ENCODE results near the gene LONP2. TPM values are rescaled to one million over a fixed set of nuclear protein-coding genes. Genes with fewer than 3 reads are reported as not detected.

The LONP2 gene
- total RNA-seq, 3 donors from 2014 or later (not counting 1 experiment from before 2014, with no cell fraction given), result 48.6 to 87.8 (median 61.7) TPM

DNA sequence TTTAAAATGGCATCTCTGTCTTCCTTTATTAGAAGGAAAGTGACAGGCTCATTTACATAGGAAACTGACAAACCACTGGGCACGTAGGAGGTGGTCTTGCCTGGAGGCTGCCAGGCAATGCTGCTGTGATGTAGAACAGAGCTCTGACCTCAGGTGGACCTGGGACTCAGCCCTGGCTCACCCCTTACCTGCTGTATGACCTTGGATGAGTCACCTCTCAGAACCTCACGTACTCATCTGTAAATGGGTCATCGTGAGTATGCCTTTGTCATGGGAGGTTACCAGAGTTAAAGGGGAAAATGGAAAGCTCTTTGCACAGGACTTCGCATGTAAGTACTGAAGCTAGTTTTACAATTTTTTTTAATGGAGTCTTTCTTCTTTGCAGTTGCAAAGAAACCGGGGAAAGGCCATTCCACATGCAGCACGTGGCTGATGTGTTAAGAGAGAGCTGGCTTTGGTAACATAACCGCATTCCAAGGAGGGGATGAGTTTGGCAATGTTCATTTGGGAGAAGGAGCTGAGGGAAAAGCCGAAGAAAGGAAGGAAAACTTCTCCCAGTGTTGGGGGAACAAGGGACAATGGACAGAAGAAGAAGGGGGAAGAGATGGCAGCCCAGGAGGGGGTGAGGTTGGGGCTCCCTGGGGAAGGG is 37.4 kb upstream of the LONP2 start:
- H3K4me1 Mint-ChIP-seq, result no peaks in the 10 kb centered on the region
- Histone ChIP-seq H3K36me3 (ENCODE audit: control insufficient read depth, insufficient read depth, low read length) (no peaks in the 10 kb centered on the region), H3K4me3 (ENCODE audit: low read length) (no peak overlapping the region), H3K4me1 (ENCODE audit: control insufficient read depth, insufficient read depth, low read length) (no peaks in the 10 kb centered on the region), H3K27ac (ENCODE audit: low read length) (no peak overlapping the region), H3K9me3 (ENCODE audit: control insufficient read depth, insufficient read depth, low read length) (no peaks in the 10 kb centered on the region), H3K27me3 (ENCODE audit: control insufficient read depth, insufficient read depth, low read length) (no peaks in the 10 kb centered on the region)
- no peak overlapping the region for H3K4me3 Mint-ChIP-seq
- H3K27me3 Mint-ChIP-seq (ENCODE audit: low read depth in 2 of 2), result peaks cover 17 to 32% of the 10 kb centered on the region in 2 donors
- no peaks in the 10 kb centered on the region for H3K9me3 Mint-ChIP-seq
- DNase-seq (no peak), ATAC-seq (no peak)
- TF ChIP-seq, protein P1, sequence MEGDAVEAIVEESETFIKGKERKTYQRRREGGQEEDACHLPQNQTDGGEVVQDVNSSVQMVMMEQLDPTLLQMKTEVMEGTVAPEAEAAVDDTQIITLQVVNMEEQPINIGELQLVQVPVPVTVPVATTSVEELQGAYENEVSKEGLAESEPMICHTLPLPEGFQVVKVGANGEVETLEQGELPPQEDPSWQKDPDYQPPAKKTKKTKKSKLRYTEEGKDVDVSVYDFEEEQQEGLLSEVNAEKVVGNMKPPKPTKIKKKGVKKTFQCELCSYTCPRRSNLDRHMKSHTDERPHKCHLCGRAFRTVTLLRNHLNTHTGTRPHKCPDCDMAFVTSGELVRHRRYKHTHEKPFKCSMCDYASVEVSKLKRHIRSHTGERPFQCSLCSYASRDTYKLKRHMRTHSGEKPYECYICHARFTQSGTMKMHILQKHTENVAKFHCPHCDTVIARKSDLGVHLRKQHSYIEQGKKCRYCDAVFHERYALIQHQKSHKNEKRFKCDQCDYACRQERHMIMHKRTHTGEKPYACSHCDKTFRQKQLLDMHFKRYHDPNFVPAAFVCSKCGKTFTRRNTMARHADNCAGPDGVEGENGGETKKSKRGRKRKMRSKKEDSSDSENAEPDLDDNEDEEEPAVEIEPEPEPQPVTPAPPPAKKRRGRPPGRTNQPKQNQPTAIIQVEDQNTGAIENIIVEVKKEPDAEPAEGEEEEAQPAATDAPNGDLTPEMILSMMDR (IDR thresholded peaks at IDR 0.05), result no peak
- H3K27ac Mint-ChIP-seq, result no peak overlapping the region
- WGBS (ENCODE audit: insufficient coverage), result 81% methylated on average over 8 of the region's 8 CpGs
- no peaks in the 10 kb centered on the region for H3K36me3 Mint-ChIP-seq
- intact Hi-C loops (cut with micrococcal nuclease), result no loop called here

DNA sequence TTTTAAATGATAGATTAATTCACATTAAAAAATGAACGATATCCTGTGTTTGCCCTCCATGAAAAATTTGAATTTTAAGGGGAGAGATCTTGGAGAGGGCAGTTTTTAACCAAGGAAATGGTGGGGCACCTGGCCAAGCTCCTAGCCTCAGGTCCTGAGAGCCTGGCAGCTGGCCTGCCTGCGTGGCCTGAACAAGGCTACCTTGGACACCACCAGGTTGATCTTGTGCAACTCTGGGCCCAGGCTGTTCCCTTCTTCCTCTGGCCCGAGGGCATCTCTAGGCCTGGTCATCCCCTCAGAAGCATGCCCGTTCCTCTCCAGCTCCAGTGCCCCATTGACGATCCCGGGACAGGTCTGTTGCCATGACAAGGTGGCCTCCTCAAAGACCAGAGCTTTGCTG is 33.4 kb upstream of the LONP2 start:
- no peak overlapping the region for H3K27ac Mint-ChIP-seq
- WGBS (ENCODE audit: insufficient coverage), result 84% methylated on average over 6 of the region's 6 CpGs
- H3K27me3 Mint-ChIP-seq (ENCODE audit: low read depth in 2 of 2), result peaks cover 19 to 24% of the 10 kb centered on the region in 2 donors
- H3K9me3 Mint-ChIP-seq, result no peaks in the 10 kb centered on the region
- Histone ChIP-seq H3K4me1 (ENCODE audit: control insufficient read depth, insufficient read depth, low read length) (no peaks in the 10 kb centered on the region), H3K27ac (ENCODE audit: low read length) (no peak overlapping the region), H3K36me3 (ENCODE audit: control insufficient read depth, insufficient read depth, low read length) (no peaks in the 10 kb centered on the region), H3K4me3 (ENCODE audit: low read length) (no peak overlapping the region), H3K9me3 (ENCODE audit: control insufficient read depth, insufficient read depth, low read length) (no peaks in the 10 kb centered on the region), H3K27me3 (ENCODE audit: control insufficient read depth, insufficient read depth, low read length) (no peaks in the 10 kb centered on the region)
- intact Hi-C loops (cut with micrococcal nuclease), result no loop called here
- ATAC-seq (no peak), DNase-seq (no peak)
- H3K36me3 Mint-ChIP-seq, result no peaks in the 10 kb centered on the region
- H3K4me3 Mint-ChIP-seq, result no peak overlapping the region
- TF ChIP-seq, protein P1 (IDR thresholded peaks at IDR 0.05), result no peak
- H3K4me1 Mint-ChIP-seq, result no peaks in the 10 kb centered on the region

DNA sequence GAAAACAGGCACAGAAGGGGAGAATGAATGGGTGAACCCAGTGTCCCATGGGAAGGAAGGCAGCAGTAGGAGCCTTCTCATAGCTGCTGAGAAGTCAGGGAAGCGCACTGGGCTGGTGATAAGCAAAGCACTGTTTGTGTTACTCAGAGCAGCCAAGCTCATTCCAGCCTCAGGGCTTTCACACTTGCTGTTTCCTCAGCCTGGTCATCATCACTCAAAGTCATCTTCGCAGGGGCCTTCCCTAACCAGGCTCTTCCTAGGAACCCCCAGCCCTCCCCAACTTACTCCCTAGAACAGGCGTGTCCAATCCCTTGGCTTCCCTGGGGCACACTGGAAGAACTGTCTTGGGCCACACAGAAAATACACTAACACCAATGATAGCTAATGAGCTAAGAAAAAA is 32.1 kb upstream of the LONP2 start:
- Histone ChIP-seq H3K4me1 (ENCODE audit: control insufficient read depth, insufficient read depth, low read length) (no peaks in the 10 kb centered on the region), H3K4me3 (ENCODE audit: low read length) (no peak overlapping the region), H3K27me3 (ENCODE audit: control insufficient read depth, insufficient read depth, low read length) (no peaks in the 10 kb centered on the region), H3K9me3 (ENCODE audit: control insufficient read depth, insufficient read depth, low read length) (no peaks in the 10 kb centered on the region), H3K27ac (ENCODE audit: low read length) (no peak overlapping the region), H3K36me3 (ENCODE audit: control insufficient read depth, insufficient read depth, low read length) (no peaks in the 10 kb centered on the region)
- Mint-ChIP-seq H3K4me1 (no peaks in the 10 kb centered on the region), H3K36me3 (no peaks in the 10 kb centered on the region), H3K4me3 (no peak overlapping the region), H3K9me3 (no peaks in the 10 kb centered on the region), H3K27ac (no peak overlapping the region), H3K27me3 (ENCODE audit: low read depth in 2 of 2) (peaks cover 16 to 23% of the 10 kb centered on the region in 2 donors)
- 87% methylated on average over 3 of the region's 3 CpGs for WGBS (ENCODE audit: insufficient coverage)
- ATAC-seq (no peak), DNase-seq (no peak)
- intact Hi-C loops (cut with micrococcal nuclease), result no loop called here
- TF ChIP-seq, protein P1 (IDR thresholded peaks at IDR 0.05), result no peak

DNA sequence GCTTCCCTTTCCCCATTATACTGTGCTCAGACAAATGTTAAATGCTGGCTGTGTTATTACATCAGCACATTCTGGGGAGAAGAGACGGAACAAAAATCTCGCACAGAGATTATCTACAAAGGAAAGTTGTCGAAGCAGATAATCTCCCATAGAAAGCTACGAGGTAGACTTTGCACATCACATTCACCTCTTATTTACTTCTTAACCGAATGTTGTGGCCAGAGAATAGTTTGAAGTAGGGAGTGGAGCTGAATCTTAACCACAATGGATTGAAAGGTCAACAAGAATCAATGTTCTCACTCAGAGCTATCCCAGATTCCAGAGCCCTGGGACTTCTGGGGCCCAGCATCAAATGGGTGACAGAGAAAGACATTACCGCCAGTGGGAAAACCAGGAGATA is 28.4 kb upstream of the LONP2 start:
- ATAC-seq, result no peak
- DNase-seq, result no peak
- Mint-ChIP-seq H3K36me3 (no peaks in the 10 kb centered on the region), H3K27ac (no peak overlapping the region), H3K27me3 (ENCODE audit: low read depth in 2 of 2) (peaks cover 6 to 10% of the 10 kb centered on the region in 2 donors), H3K4me3 (no peak overlapping the region), H3K9me3 (no peaks in the 10 kb centered on the region), H3K4me1 (no peaks in the 10 kb centered on the region)
- H3K9me3 ChIP-seq (ENCODE audit: control insufficient read depth, insufficient read depth, low read length), result no peaks in the 10 kb centered on the region
- WGBS (ENCODE audit: insufficient coverage), result 77% methylated on average over 2 of the region's 6 CpGs
- TF ChIP-seq, protein P1 (IDR thresholded peaks at IDR 0.05), result no peak
- no peaks in the 10 kb centered on the region for H3K36me3 ChIP-seq (ENCODE audit: control insufficient read depth, insufficient read depth, low read length)
- no peak overlapping the region for H3K4me3 ChIP-seq (ENCODE audit: low read length)
- H3K27ac ChIP-seq (ENCODE audit: low read length), result no peak overlapping the region
- intact Hi-C loops (cut with micrococcal nuclease), result no loop called here
- H3K4me1 ChIP-seq (ENCODE audit: control insufficient read depth, insufficient read depth, low read length), result no peaks in the 10 kb centered on the region
- no peaks in the 10 kb centered on the region for H3K27me3 ChIP-seq (ENCODE audit: control insufficient read depth, insufficient read depth, low read length)
